HG02973 (cell line): ENCODE data around the gene BARHL2.

ENCODE experiments used
- ATAC-seq: cut with Tn5 transposase; IDR thresholded peaks from one replicate; pipeline ENCODE4 v1.9.1; 2021; ENCODE audit warnings: moderate library complexity; ENCODE audit not compliant: unreplicated experiment

The BARHL2 gene

DNA sequence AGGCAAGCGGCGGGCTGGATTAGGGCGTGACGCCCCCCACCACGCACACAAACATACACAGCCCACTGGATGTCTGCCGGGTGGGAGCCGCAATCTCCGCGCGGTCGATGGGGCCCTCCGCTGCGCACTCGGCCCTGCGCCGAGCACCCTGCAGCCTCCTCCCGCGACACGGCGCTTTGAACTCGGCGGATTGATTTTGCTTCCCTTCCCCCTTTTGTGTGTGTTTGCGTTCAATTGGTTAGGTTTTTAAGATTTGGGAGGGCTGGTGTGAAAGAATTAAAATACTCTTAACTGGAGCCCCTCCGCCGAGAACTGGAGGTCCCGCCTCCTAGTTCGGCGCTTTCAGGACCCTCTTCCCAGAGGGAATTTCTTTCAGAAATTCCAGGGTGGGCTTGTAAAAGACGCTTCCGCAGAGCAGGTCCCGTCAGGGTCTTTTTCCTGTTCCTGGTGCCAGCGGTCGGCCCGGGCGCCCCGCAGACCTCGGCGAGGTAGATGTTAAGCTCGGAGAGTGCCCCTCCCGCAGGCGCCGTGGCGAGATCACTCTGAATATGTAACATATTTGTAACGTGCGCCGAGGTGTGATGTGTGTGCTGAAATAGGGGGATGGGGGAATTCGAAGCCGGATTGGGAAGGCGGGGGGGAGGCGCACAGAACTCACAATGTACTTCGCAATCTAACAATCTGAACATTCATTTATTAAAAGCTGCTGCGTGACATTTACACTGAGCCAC lies 8.0 kb upstream of the BARHL2 start:
- no peak for ATAC-seq

- ATAC-seq: no peak
Measured at GRCh38 chr1:90724361-90724760, 7.3 kb upstream of the BARHL2 start.

DNA sequence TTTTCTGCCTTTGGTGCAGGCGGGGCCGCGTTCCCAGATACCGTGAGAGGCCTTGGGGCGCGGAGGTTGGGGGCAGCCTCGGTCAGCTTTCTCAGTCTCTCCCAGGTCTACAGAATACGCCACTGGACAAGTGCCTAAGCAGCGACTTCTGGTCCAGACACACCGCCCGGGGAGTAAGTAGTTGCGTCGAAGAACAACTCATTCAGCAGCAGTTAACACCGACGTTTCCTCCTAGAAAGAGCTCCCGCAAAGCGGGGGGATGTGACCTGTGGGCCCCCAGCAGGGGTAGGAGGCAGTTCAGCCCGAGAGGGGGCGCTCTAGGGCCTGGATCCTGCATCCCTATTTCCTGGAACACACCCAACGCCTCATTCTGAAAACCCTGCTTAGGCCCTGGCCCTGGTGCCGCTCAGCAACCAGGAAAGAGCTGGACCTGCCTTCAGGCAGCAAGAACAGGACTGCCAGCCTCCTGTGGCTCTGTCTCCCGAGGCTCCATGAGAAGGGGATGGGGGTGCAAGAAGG lies 6.5 kb upstream of the BARHL2 start:
- no peak for ATAC-seq

DNA sequence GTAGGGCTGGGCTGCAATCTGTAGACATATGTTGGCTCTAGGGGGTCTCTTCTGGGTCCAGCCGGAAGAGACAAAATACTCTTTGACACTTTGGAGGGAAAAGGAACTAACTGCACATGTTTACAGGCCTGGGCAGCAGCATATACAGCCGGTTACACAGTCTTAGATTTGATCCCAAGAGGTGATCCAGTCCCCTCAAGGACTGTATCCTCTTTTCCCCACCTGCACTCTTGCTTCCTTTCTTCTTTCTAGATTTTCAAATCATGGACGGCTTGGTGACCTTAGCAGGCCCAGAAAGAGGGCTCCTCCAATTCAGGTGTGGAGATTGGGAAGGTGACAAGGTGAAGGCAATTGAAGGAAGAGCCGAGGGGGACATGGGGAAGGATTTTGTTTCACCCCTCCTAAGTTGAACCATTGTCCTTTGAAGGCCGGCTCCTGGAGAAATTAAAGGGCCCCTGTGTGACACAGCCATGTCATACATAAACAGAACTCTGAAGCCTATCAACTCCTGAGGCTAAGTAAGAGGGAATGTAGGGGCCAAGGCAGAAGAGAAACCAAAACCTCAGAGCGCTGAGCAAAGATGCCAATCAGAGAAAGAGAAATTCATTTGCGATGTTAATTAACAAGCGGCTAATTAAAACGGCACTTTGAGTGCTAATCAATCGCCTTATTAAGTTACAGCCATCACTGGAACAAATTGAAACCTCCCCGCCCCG lies 5.9 kb upstream of the BARHL2 start:
- ATAC-seq: no peak

GRCh38 chr1:90721210-90722194 lies 4.4 kb upstream of the BARHL2 start:
- ATAC-seq: peak; percentile 60

- ATAC-seq: no peak
Measured at GRCh38 chr1:90720145-90720636, 3.1 kb upstream of the BARHL2 start.

DNA sequence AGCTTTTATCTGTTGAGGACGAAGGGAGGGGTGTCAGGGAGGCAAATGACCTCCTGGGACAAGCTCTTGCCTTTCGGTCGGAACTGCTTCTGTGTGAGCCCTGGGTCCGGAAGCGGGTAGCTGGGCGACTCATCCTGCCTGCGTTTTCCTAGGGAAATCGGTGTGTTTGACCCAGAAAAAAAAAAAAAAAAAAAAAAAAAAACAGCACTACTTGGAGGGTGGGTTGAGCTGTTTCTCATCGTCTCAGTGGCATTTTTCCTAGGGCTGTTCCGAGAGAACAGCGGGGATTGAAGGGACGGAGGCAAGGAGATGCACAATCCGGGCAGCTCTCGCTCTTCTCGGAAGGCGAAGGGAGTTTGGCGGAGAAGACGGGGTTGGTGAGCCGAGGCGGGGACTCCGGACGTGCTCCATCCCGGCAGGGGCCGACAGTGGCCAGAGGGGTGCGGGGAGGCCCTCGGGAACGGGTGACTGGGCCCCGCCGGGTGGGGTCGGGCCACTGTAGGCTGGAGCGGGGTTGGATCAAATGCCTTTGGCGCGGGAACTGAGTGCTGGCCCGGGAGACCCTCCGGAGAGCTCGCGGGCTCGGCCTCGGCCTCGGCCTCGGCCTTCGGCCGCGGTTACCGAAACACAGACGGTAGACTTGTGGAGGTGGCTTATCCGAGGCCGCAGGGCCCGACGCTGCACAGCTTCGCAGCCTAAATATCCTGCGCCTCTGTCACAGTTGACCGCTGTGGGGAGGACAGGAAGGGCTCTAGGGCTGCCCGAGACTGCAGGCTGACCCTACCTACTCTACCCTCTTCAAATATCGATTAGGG lies 2.4 kb upstream of the BARHL2 start:
- no peak for ATAC-seq

DNA sequence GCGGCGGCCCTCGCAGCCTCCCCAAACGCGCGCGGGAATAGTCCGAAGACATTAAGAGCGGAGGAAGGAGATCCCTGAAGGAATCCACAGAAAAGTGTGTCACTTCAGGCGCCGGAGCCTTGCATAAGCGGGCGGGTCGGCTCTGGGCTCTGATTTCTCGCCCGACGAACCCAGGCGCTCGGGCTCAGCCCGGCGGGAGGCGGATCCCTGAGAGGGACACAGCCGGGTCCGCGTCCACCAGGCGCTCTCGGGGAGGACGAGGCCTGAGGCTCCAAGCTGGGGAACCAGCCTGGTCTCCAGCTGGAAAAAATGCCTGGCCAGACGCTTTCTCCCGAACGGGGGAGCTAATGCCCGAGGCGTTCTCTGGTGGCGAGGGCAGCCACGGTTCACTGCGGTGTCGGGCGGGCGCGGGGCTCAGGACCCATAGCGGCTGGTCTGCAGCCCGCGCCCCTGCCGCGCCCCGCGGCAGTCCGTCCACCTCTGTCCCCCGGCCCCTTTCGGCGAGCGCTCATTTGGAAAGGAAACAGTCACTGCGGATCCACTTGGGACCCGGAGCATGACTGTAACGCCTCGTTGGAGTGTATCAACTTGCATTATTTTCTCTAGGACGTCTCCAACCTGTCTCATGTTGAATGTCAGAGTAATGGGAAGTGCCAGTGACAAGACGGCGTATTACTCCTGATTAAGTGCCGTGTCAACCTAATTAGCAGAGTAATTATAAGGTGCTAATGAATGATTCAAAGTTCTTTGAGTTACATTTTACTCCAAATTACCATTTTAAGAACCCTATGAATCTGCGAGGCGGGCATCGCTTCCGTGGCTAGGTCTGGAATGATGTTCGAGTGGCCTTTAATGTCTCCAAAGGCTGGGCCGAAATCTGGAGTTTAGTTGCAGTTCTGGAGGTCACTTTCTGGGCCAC lies 1.6 kb upstream of the BARHL2 start:
- no peak for ATAC-seq

DNA sequence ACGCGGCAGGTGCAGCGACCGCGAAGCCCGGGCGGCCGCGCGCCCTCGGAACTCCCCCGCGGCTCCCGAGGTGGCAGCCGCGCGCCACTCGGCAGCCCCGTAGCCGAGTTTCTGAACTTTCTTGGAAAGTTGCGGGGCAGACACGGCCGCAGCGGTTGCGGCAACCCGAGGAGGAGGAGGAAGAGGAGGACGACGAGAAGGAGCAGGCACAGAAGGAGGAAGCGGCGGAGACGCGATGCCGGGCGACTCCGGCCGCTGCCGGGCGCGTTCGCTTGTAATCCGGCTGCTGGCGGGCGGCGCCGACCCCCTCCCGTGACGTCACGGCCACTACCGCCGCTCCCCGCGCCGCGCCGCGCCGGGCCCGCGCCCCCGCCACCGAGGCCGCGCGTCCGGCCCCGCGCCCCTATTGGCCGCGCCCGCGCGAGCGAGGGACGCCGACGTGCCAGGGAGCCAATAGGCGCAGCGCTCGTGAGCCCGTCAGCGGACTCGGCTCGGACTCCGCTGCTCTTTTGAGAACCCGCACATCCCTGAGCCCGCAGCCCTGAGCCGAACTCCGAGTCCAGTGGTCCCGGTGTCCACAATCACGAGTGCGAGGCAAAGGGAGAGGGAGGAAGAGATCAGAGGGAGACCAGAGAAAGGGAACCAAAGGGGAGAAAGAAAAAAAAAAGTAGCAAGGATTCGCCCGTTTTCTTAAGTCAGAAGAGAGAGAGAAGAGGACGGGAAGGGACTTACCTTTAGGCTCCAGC lies 736 bp upstream of the BARHL2 start:
- no peak for ATAC-seq

DNA sequence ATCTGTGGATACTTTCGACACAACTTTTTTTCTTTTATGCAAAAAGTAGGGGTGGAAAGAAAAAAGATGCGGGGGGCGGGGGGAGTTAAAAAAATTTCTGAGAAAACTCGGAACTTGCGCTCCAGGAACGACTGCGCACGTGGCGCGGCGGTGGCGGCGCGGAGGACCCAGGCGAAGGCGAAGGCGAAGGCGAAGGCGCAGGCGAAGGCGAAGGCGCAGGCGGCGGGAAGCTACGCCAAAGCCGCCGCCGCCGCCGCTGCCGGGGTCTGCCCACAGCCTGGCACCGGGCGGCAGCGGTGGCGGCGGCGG lies 208 bp upstream of the BARHL2 start:
- no peak for ATAC-seq

DNA sequence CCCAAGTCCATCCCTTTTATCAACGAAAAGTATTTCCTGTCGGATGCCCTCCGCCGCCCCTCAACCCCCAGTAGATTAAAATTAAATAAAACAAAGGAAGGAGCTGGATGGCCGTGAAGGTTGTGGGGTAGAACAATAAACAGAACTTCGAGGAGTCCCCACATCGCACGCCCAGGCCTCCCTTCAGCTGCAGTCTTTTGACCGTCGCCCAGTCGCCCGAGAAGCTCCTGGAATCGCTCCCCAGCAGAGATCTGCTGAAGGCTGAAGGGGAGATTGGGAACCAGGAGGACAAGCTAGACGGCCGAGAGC lies 905 bp downstream of the BARHL2 start:
- no peak for ATAC-seq

- no peak for ATAC-seq
Measured at GRCh38 chr1:90715309-90715708, 1.8 kb downstream of the BARHL2 start.

DNA sequence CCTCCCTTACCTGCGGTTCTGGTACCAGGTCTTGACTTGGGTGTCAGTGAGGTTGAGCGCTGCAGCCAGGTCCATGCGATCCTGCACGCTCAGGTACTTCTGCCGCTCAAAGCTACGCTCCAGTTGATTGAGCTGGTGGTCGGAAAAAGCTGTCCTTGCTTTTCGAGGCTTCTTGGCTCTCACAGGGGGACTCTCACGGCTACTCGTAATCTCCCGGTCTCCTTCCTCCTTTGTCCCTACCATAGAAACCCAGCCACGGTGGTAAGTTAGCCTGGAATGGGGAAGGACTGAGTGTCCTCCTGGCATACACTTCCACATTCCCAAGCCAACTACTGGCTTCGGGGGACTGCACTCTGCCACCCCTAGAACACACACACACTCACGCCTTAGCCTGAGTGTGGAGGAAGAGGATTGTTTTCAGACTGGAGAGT lies 2.6 kb downstream of the BARHL2 start:
- no peak for ATAC-seq

DNA sequence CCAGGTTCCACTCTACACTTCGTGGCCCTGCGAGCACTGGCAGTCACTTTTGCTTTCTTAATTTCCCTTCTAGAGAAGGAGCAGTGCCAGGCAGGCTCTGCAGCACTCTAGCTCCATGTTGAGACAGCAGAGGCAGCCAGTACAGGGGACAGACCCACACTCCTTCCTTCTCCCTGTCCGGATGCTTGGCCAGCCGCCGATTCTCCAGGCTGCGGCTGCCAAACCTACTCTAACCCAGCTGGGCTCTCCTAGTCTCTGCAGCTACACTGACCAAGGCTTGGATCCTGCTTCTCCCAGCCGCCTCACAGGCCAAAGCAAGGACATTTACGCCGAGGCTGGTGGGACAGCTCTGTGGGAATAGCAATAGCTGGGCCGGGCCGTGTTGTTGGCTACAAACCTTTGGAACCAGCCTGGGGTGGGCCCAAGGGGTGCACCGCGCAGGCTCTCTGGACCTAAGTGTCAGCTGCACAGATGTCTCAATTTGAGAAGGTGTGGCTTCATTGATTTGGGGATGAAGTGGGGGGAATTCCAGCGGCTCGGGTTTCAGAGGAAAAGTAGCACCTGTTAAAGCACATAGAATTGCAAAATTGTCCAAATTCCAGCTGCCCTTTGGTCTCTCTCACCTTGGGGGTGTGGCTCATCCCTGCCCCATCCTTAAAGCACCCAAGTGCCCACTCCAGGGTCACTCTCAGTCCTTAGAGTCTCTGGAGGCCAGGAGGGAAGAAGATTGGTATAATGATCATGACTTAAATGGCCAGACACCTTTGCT lies 3.2 kb downstream of the BARHL2 start:
- no peak for ATAC-seq

- ATAC-seq: no peak
Measured at GRCh38 chr1:90712915-90713730, 4.0 kb downstream of the BARHL2 start.

GRCh38 chr1:90712153-90712856 lies 4.8 kb downstream of the BARHL2 start:
- no peak for ATAC-seq

DNA sequence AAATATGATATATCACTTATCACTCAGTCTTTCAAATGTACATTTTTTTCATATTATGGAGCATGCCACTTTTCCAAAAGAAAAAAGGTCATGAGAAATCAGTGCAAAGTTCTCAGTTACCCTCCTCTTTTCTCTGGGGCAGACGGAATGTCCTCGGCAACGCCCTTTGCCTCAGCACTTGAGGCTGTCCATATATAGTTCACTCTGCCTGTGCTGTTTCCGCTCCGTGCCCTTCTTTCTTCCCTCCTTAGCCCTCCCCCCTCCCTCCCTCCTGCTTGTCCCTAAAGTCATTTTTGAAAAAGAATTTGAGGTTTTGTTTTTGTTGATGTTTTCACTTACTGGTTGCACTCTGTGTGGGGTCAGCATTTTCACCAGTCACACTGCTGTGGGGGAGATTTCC lies 5.4 kb downstream of the BARHL2 start:
- ATAC-seq: no peak
